ES-I3 (cell line): ENCODE results near the gene TRMT2A.

Experiments
- H3K36me3 ChIP-seq: 2 replicates; pipeline ENCODE4 v1.6.1; 2013; ENCODE audit warnings: mild to moderate bottlenecking, low read length, control low read depth, moderate library complexity; ENCODE audit not compliant: insufficient read depth
- H3K4me1 ChIP-seq: 2 replicates; pipeline ENCODE4 v1.6.1; 2013; ENCODE audit warnings: mild to moderate bottlenecking, control low read depth, low read length; ENCODE audit not compliant: insufficient read depth
- H3K9ac ChIP-seq: 2 replicates; pipeline ENCODE4 v1.6.1; 2013; ENCODE audit warnings: low read depth, mild to moderate bottlenecking, low read length, moderate library complexity
- H3K9me3 ChIP-seq: 2 replicates; pipeline ENCODE4 v1.6.1; 2013; ENCODE audit warnings: mild to moderate bottlenecking, low read length, moderate library complexity; ENCODE audit not compliant: control insufficient read depth, insufficient read depth

TRMT2A gene

GRCh38 chr22:20124083-20124787, 7.2 kb upstream of the TRMT2A start:
- H3K4me1 ChIP-seq = no peaks in the 10 kb centered on the region
- no peak overlapping the region for H3K9ac ChIP-seq
- no peaks in the 10 kb centered on the region for H3K9me3 ChIP-seq
- peaks cover 12% of the 10 kb centered on the region for H3K36me3 ChIP-seq

- peaks cover 19% of the 10 kb centered on the region for H3K36me3 ChIP-seq
- peaks cover 7% of the 10 kb centered on the region for H3K4me1 ChIP-seq
- H3K9me3 ChIP-seq = no peaks in the 10 kb centered on the region
- H3K9ac ChIP-seq = no peak overlapping the region
Observed at GRCh38 chr22:20123366-20124082, 6.5 kb upstream of the TRMT2A start.

GRCh38 chr22:20121856-20122415, 4.9 kb upstream of the TRMT2A start:
- Histone ChIP-seq H3K9me3 (no peaks in the 10 kb centered on the region), H3K4me1 (peaks cover 7% of the 10 kb centered on the region), H3K9ac (no peak overlapping the region), H3K36me3 (peaks cover 20% of the 10 kb centered on the region)

- Histone ChIP-seq H3K9me3 (no peaks in the 10 kb centered on the region), H3K36me3 (peaks cover 20% of the 10 kb centered on the region), H3K4me1 (peaks cover 7% of the 10 kb centered on the region), H3K9ac (peak overlapping the region; percentile 94)
Observed at GRCh38 chr22:20118300-20119020, 1.4 kb upstream of the TRMT2A start.

- peaks cover 20% of the 10 kb centered on the region for H3K36me3 ChIP-seq
- no peaks in the 10 kb centered on the region for H3K9me3 ChIP-seq
- H3K9ac ChIP-seq = peak overlapping the region; percentile 94
- peaks cover 7% of the 10 kb centered on the region for H3K4me1 ChIP-seq
Observed at GRCh38 chr22:20117633-20118299, 740 bp upstream of the TRMT2A start.

GRCh38 chr22:20116376-20116950, 563 bp downstream of the TRMT2A start:
- Histone ChIP-seq H3K9me3 (no peaks in the 10 kb centered on the region), H3K36me3 (peaks cover 14% of the 10 kb centered on the region), H3K9ac (peak overlapping the region; percentile 94), H3K4me1 (peaks cover 7% of the 10 kb centered on the region)

GRCh38 chr22:20115691-20116375, 1.2 kb downstream of the TRMT2A start, which contains the start of gene RANBP1:
TSS of gene RANBP1 (plus strand) at chr22:20116104. CDS start at chr22:20116185, 81 bp downstream.
- Histone ChIP-seq H3K36me3 (peaks cover 15% of the 10 kb centered on the region), H3K9me3 (no peaks in the 10 kb centered on the region), H3K9ac (peak within 1 kb of the TSS; percentile 94), H3K4me1 (peaks cover 7% of the 10 kb centered on the region)

- Histone ChIP-seq H3K9me3 (no peaks in the 10 kb centered on the region), H3K4me1 (peaks cover 7% of the 10 kb centered on the region), H3K36me3 (peaks cover 14% of the 10 kb centered on the region), H3K9ac (no peak overlapping the region)
Observed at GRCh38 chr22:20114506-20115475, 2.2 kb downstream of the TRMT2A start.

- Histone ChIP-seq H3K4me1 (peaks cover 2% of the 10 kb centered on the region), H3K36me3 (peaks cover 10% of the 10 kb centered on the region), H3K9me3 (no peaks in the 10 kb centered on the region), H3K9ac (no peak overlapping the region)
Observed at GRCh38 chr22:20113551-20114310, 3.3 kb downstream of the TRMT2A start.

GRCh38 chr22:20112623-20113511, 4.2 kb downstream of the TRMT2A start:
- Histone ChIP-seq H3K9me3 (no peaks in the 10 kb centered on the region), H3K4me1 (no peaks in the 10 kb centered on the region), H3K36me3 (peaks cover 12% of the 10 kb centered on the region), H3K9ac (no peak overlapping the region)
